Sigmoid colon (tissue), 4 donors: Measurements from ENCODE around the gene ZNF217.

ENCODE experiments used
- CTCF ChIP-seq, 4 experiments: fragments of 450-650 bp in 3 of 4; fragments of 200-600 bp in 1 of 4; IDR thresholded peaks; one replicate each; pipeline ENCODE4 v1.5.1; 2016 to 2019; ENCODE audit warnings: antibody characterized with exemption in 4 of 4, mild to moderate bottlenecking in 3 of 4, moderate library complexity in 2 of 4
- EP300 ChIP-seq, 4 donors: sonication (generic); formaldehyde crosslinking; IDR thresholded peaks; one replicate each; pipeline ENCODE4 v1.6.1; 2017; ENCODE audit warnings: antibody characterized with exemption in 4 of 4
- POLR2A ChIP-seq, 2 donors: fragments of 450-650 bp; IDR thresholded peaks; one replicate each; pipeline ENCODE4 v1.6.1; 2016; ENCODE audit warnings: antibody characterized with exemption in 2 of 2, mild to moderate bottlenecking in 2 of 2, moderate library complexity in 2 of 2

- TF ChIP-seq POLR2A (IDR thresholded peaks at IDR 0.05) (no peak), CTCF (IDR thresholded peaks at IDR 0.05) (no peak), EP300 (IDR thresholded peaks at IDR 0.05) (no peak)
Observed at GRCh38 chr20:53569606-53570307, 23.9 kb downstream of the ZNF217 start.
